IMR-90 (cell line): ENCODE results near the gene TNFRSF1B. TPM values are rescaled to one million over a fixed set of nuclear protein-coding genes. Genes with fewer than 3 reads are reported as not detected.

Experiments used
- ATAC-seq: fragments of 200-7000 bp; cut with Tn5 transposase; 2 replicates; pipeline ENCODE4 v1.9.1; 2020; ENCODE audit warnings: low read depth, mild to moderate bottlenecking, moderate library complexity
- Bru-seq: library from RNA; stranded (reverse); fragments of 400-500 nt; gene quantifications from one replicate; lab custom pipeline; 2021; lab: Mats Ljungman, UMichigan
- BruChase-seq, 2 experiments: library from RNA; stranded (reverse); fragments of 400-500 nt; gene quantifications; one replicate each; lab custom pipeline; 2021; lab: Mats Ljungman, UMichigan
- BruUV-seq: library from RNA; stranded (reverse); fragments of 400-500 nt; replicated peaks from 2 replicates; lab custom pipeline; 2021; lab: Mats Ljungman, UMichigan
- CTCF ChIA-PET: fragments of 300-600 bp; formaldehyde crosslinking; extraction: SDS; loops from one replicate; lab custom pipeline; 2021; ENCODE audit warnings: antibody characterized with exemption; lab: Yijun Ruan, JAX
- POLR2A ChIA-PET: fragments of 300-600 bp; sonication (Branson Sonifier 250); formaldehyde crosslinking; loops from one replicate; lab custom pipeline; 2022; ENCODE audit warnings: antibody characterized with exemption; ENCODE audit not compliant: unreplicated experiment; lab: Charles Lee
- DNase-seq: peaks from one replicate; pipeline ENCODE4 v3.0.0; 2013
- H2AFZ ChIP-seq: replicated peaks from 2 replicates; pipeline ENCODE3; 2013; ENCODE audit warnings: low read length, mild to moderate bottlenecking; ENCODE audit not compliant: poor library complexity
- H2AK5ac ChIP-seq: 2 replicates; pipeline ENCODE4 v1.6.1; 2013; ENCODE audit warnings: low read depth, low read length, inconsistent platforms
- H2AK9ac ChIP-seq: replicated peaks from 2 replicates; pipeline ENCODE3; 2013; ENCODE audit warnings: mild to moderate bottlenecking, low read depth, low read length, moderate library complexity; ENCODE audit not compliant: poor library complexity
- H2BK120ac ChIP-seq: 2 replicates; pipeline ENCODE4 v1.6.1; 2013; ENCODE audit warnings: low read depth, low read length, inconsistent platforms
- H2BK15ac ChIP-seq: 3 replicates; pipeline ENCODE4 v1.6.1; 2013; ENCODE audit warnings: low read depth, low read length, inconsistent platforms
- H2BK20ac ChIP-seq: 2 replicates; pipeline ENCODE4 v1.6.1; 2013; ENCODE audit warnings: low read depth, mild to moderate bottlenecking, inconsistent platforms, low read length, moderate library complexity
- H2BK5ac ChIP-seq: 2 replicates; pipeline ENCODE4 v1.6.1; 2013; ENCODE audit warnings: mild to moderate bottlenecking, low read depth, low read length, inconsistent platforms; ENCODE audit not compliant: poor library complexity, severe bottlenecking
- H3K14ac ChIP-seq: replicated peaks from 2 replicates; pipeline ENCODE4 v1.6.1; 2013; ENCODE audit warnings: low read depth, low read length, inconsistent platforms
- H3K18ac ChIP-seq: 2 replicates; pipeline ENCODE4 v1.6.1; 2013; ENCODE audit warnings: low read depth, low read length, control low read depth
- H3K23ac ChIP-seq: 2 replicates; pipeline ENCODE4 v1.6.1; 2013; ENCODE audit warnings: low read depth, low read length, inconsistent platforms
- H3K27ac ChIP-seq: 2 replicates; pipeline ENCODE4 v1.5.1; 2013; ENCODE audit warnings: mild to moderate bottlenecking, control low read depth, low read length; ENCODE audit not compliant: insufficient read depth
- H3K27me3 ChIP-seq: 2 replicates; pipeline ENCODE4 v1.6.1; 2013; ENCODE audit warnings: low read length; ENCODE audit not compliant: control insufficient read depth, insufficient read depth
- H3K36me3 ChIP-seq: 2 replicates; pipeline ENCODE4 v1.6.1; 2013; ENCODE audit warnings: low read length, mixed read lengths; ENCODE audit not compliant: control insufficient read depth, insufficient read depth
- H3K4ac ChIP-seq: 2 replicates; pipeline ENCODE4 v1.6.1; 2013; ENCODE audit warnings: low read depth, low read length, inconsistent platforms
- H3K4me1 ChIP-seq: 2 replicates; pipeline ENCODE4 v1.6.1; 2013; ENCODE audit warnings: low read length, mixed read lengths; ENCODE audit not compliant: control insufficient read depth, insufficient read depth
- H3K4me2 ChIP-seq: 2 replicates; pipeline ENCODE4 v1.6.1; 2013; ENCODE audit warnings: low read depth, mild to moderate bottlenecking, control low read depth, low read length, moderate library complexity
- H3K4me3 ChIP-seq: 2 replicates; pipeline ENCODE4 v1.5.1; 2013; ENCODE audit warnings: low read depth, mild to moderate bottlenecking, control low read depth, low read length, moderate library complexity; ENCODE audit not compliant: insufficient read depth
- H3K56ac ChIP-seq: 2 replicates; pipeline ENCODE4 v1.6.1; 2013; ENCODE audit warnings: low read length, inconsistent platforms; ENCODE audit not compliant: insufficient read depth; ENCODE audit errors: extremely low read depth
- H3K79me1 ChIP-seq, 2 experiments: 2 replicates each; pipeline ENCODE4 v1.6.1; 2013; ENCODE audit warnings: low read length in 2 of 2, inconsistent platforms in 1 of 2, low read depth in 1 of 2
- H3K9ac ChIP-seq: 2 replicates; pipeline ENCODE4 v1.6.1; 2013; ENCODE audit warnings: low read depth, low read length, control low read depth
- H3K9me1 ChIP-seq: 2 replicates; pipeline ENCODE4 v1.6.1; 2013; ENCODE audit warnings: low read length, inconsistent platforms; ENCODE audit not compliant: insufficient read depth
- H3K9me3 ChIP-seq: 2 replicates; pipeline ENCODE4 v1.6.1; 2013; ENCODE audit warnings: low read length; ENCODE audit not compliant: control insufficient read depth, insufficient read depth
- H4K20me1 ChIP-seq: 2 replicates; pipeline ENCODE4 v1.6.1; 2013; ENCODE audit warnings: low read length, inconsistent platforms; ENCODE audit not compliant: insufficient read depth
- H4K5ac ChIP-seq: 2 replicates; pipeline ENCODE4 v1.6.1; 2013; ENCODE audit warnings: mild to moderate bottlenecking, low read depth, low read length, control low read depth
- H4K8ac ChIP-seq, 2 experiments: 2 replicates each; pipeline ENCODE4 v1.6.1; 2013; ENCODE audit warnings: low read depth in 2 of 2, low read length in 2 of 2, control low read depth in 1 of 2, inconsistent platforms in 1 of 2
- H4K91ac ChIP-seq: 2 replicates; pipeline ENCODE4 v1.6.1; 2013; ENCODE audit warnings: low read depth, low read length, inconsistent platforms; ENCODE audit not compliant: insufficient read depth
- BHLHE40 ChIP-seq: fragments of 150-350 bp; IDR thresholded peaks from 2 replicates; pipeline ENCODE4 v1.6.1; 2016; ENCODE audit warnings: mild to moderate bottlenecking, low read depth, low read length
- CHD1 ChIP-seq: IDR thresholded peaks from 2 replicates; pipeline ENCODE4 v1.6.1; 2012; ENCODE audit warnings: low read depth, low read length, improper control_type of control experiment
- ELK1 ChIP-seq: fragments of 150-350 bp; IDR thresholded peaks from 2 replicates; pipeline ENCODE4 v1.6.1; 2016; ENCODE audit warnings: low read depth, mild to moderate bottlenecking, low read length, moderate library complexity, borderline replicate concordance
- MAZ ChIP-seq: IDR thresholded peaks from 2 replicates; pipeline ENCODE4 v1.6.1; 2012; ENCODE audit warnings: low read depth, mild to moderate bottlenecking, low read length, improper control_type of control experiment, moderate library complexity, borderline replicate concordance
- POLR2A ChIP-seq: IDR thresholded peaks from 2 replicates; pipeline ENCODE4 v1.6.1; 2012; ENCODE audit warnings: mild to moderate bottlenecking, low read depth, low read length
- WGBS, 2 experiments: methylation state at CpG; one replicate each; pipeline versions ENCODE4 v1.1.5 to v1.1.7; 2013; ENCODE audit warnings: missing lambda C conversion rate in 2 of 2; ENCODE audit not compliant: insufficient read length in 1 of 2; ENCODE audit errors: extremely low coverage in 2 of 2; 5-methylcytosine and 5-hydroxymethylcytosine counted together
- dilution Hi-C: fragments of 300-500 bp; cut with HindIII; formaldehyde crosslinking; loops from one replicate; pipeline ENCODE4 v1.14.3; 2018; ENCODE audit warnings: low sequenced_read_pairs; ENCODE audit not compliant: unreplicated experiment
- in situ Hi-C: fragments of 300-500 bp; cut with MboI; formaldehyde crosslinking; loops from 3 replicates; pipeline ENCODE4 v1.14.3; 2019; ENCODE audit warnings: low sequenced_read_pairs, inconsistent platforms, mixed read lengths
- intact Hi-C: fragments of 100-400 bp; cut with micrococcal nuclease; formaldehyde crosslinking; loops from 2 replicates; pipeline ENCODE4 v1.10.0; 2022
- long read RNA-seq: library from polyadenylated mRNA; unstranded; transcript quantifications from one replicate; pipeline ENCODE4 v2.0.0, GENCODE V29; 2021; ENCODE audit not compliant: unreplicated experiment
- polyA plus RNA-seq, 3 experiments: library from polyadenylated mRNA; depleted of rRNA; stranded (reverse); fragments of >200 nt; gene quantifications; 2 replicates each; pipeline ENCODE4 v1.2.3, GENCODE V29; 2012; ENCODE audit warnings: low replicate concordance in 1 of 3
- total RNA-seq: library from RNA; depleted of rRNA; stranded (reverse); fragments of >200 nt; gene quantifications from 2 replicates; pipeline ENCODE4 v1.2.3, GENCODE V29; 2012; rRNA removed

TNFRSF1B gene
- 4.3 and 5.0 TPM in 2 replicates for total RNA-seq
- polyA plus RNA-seq (2012; rRNA removed), result 8.6 and 8.9 TPM in 2 replicates
- 6.3 and 11.9 TPM in 2 replicates for polyA plus RNA-seq (2012; cell fraction: cytosol; rRNA removed)
- 4.3 and 6.7 TPM in 2 replicates for polyA plus RNA-seq (2012; cell fraction: nucleus; rRNA removed; ENCODE audit: low replicate concordance)
- percentile 59 among the genes with signal in this experiment for Bru-seq, nascent RNA
- BruChase-seq, experiment 1, labeled RNA remaining after a 6-hour chase, result percentile 60 among the genes with signal in this experiment
- percentile 62 among the genes with signal in this experiment for BruChase-seq, experiment 2, labeled RNA remaining after a 2-hour chase
- long read RNA-seq, transcript TNFRSF1B-201 (10 exons, 3,683 nt), result major isoform, 10 of 26 reads
- long read RNA-seq, partial matches to known transcripts, result 12 of 26 reads
- long read RNA-seq, other reads (novel, unspliced or antisense), result 3 of 26 reads

- 1% methylated on average over 52 of the region's 79 CpGs; no CpG with 5 or more reads in 1 of the 2 experiments for WGBS, 2 experiments
- in situ Hi-C loops (no loop called here), intact Hi-C loops (no loop called here), dilution Hi-C loops (no loop called here)
- H3K27me3 ChIP-seq, result no peaks in the 10 kb centered on the region
- peak within 1 kb of the TSS; percentile 63; the same call in 1 of the 2 replicates for H3K23ac ChIP-seq
- peak within 1 kb of the TSS; percentile 91 for H2AK9ac ChIP-seq
- H3K9ac ChIP-seq, result peak within 1 kb of the TSS; percentile 74
- H3K27ac ChIP-seq, result peak within 1 kb of the TSS; percentile 55
- peak within 1 kb of the TSS; percentile 93 for H2AFZ ChIP-seq
- 0 out of 4 replicates have a peak, but pooled peaks cover 0 to 9% of the 10 kb centered on the region in 2 experiments for H3K79me1 ChIP-seq
- H3K14ac ChIP-seq, result peak within 1 kb of the TSS; percentile 5; the same call in 1 of the 2 replicates
- H3K4me2 ChIP-seq, result peak within 1 kb of the TSS; percentile 99
- H2BK120ac ChIP-seq, result peak within 1 kb of the TSS; percentile 67
- H2AK5ac ChIP-seq, result peak within 1 kb of the TSS; percentile 66; the same call in 1 of the 2 replicates
- peaks cover 13% of the 10 kb centered on the region for H3K9me1 ChIP-seq
- peak within 1 kb of the TSS; percentile 54 for H3K4ac ChIP-seq
- no peaks in the 10 kb centered on the region for H3K9me3 ChIP-seq
- peak within 1 kb of the TSS in 1 of 2 experiments; percentile 86; a peak in 3 of 4 replicates for H4K8ac ChIP-seq
- H2BK5ac ChIP-seq, result peak within 1 kb of the TSS; percentile 40
- no peaks in the 10 kb centered on the region; the same call in 1 of the 2 replicates for H4K20me1 ChIP-seq
- peak within 1 kb of the TSS; percentile 54; the same call in 1 of the 2 replicates for H4K91ac ChIP-seq
- ATAC-seq (peak; percentile 91), DNase-seq (peak; percentile 29)
- peak within 1 kb of the TSS; percentile 10; the same call in 1 of the 3 replicates for H2BK15ac ChIP-seq
- no TSS peak for BruUV-seq
- peak within 1 kb of the TSS; percentile 97 for H3K4me3 ChIP-seq
- H4K5ac ChIP-seq, result peak within 1 kb of the TSS; percentile 86
- peak within 1 kb of the TSS; percentile 86 for H3K18ac ChIP-seq
- peaks cover 10% of the 10 kb centered on the region for H3K4me1 ChIP-seq
- H3K56ac ChIP-seq, result no peak within 1 kb of the TSS
- CTCF ChIA-PET, result no interaction called here
- POLR2A ChIA-PET, result interaction anchor here (0.5 kb wide), 1 partner anchor 31 kb away, joined by 3 read pairs; no protein-coding TSS in a partner anchor
- no peaks in the 10 kb centered on the region for H3K36me3 ChIP-seq
- TF ChIP-seq ELK1, result no peak
- peak; percentile 77 for TF ChIP-seq POLR2A
- TF ChIP-seq BHLHE40, result no peak
- TF ChIP-seq CHD1, result no peak
- TF ChIP-seq MAZ, result peak; percentile 49; the same call in 1 of the 2 replicates
- H2BK20ac ChIP-seq, result 0 out of 2 replicates have a peak within 1 kb of the TSS, but pooled peaks have one; percentile 27
These were observed at the start of gene TNFRSF1B for GRCh38 chr1:12166834-12167492. Gene TNFRSF1B, plus strand, starts transcription at chr1:12166991. Its CDS starts 101 bp downstream, at chr1:12167092.
